ENCODE data around the gene SSC4D. TPM values are rescaled to one million over a fixed set of nuclear protein-coding genes. Genes with fewer than 3 reads are reported as not detected.
"Not testable (repeated sequence)": the region's sequence is repeated elsewhere in the genome, so short reads cannot be mapped to it uniquely, and the experiment has no call there.

The SSC4D gene
- total RNA-seq (1 to 10 TPM in 1 of 2 donors, under 1 TPM in 1; 0.28 to 2.1 TPM), polyA plus RNA-seq (1 to 10 TPM; 1.8 to 1.9 TPM)
- long read RNA-seq, donor 1, result 0 reads
- long read RNA-seq, donor 2, result 0 reads
- long read RNA-seq, donor 3, result 0 reads
- long read RNA-seq, donor 4, result 0 reads
- long read RNA-seq, donor 5, result 0 reads

GRCh38 chr7:76409537-76409936, at the start of gene SSC4D:
Gene SSC4D, minus strand, starts transcription at chr7:76409697. Its CDS starts 5,258 bp downstream, at chr7:76404439.
- peaks cover 0 to 2% (median 0%) of the 10 kb centered on the region in 5 donors for H3K4me1 ChIP-seq (ENCODE audit: control insufficient read depth in 5 of 5, insufficient read depth in 5 of 5, low read length in 5 of 5)
- no peak within 1 kb of the TSS for H3K9ac ChIP-seq (ENCODE audit: insufficient read depth in 1 of 2, low read length in 2 of 2)
- no peak for TF ChIP-seq CTCF (IDR thresholded peaks at IDR 0.05; ENCODE audit: control extremely low read depth, extremely low read depth)
- H3K27me3 ChIP-seq (ENCODE audit: control insufficient read depth in 3 of 3, insufficient read depth in 3 of 3, low read length in 2 of 3), result no peaks in the 10 kb centered on the region
- 63 to 84% methylated on average over 6 of the region's 6 CpGs for WGBS, 2 donors
- H3K27ac ChIP-seq (ENCODE audit: low read depth in 1 of 2, low read length in 1 of 2), result no peak within 1 kb of the TSS
- no peaks in the 10 kb centered on the region for H3K9me3 ChIP-seq (ENCODE audit: control insufficient read depth in 4 of 4, insufficient read depth in 3 of 4, low read length in 3 of 4)
- no peak within 1 kb of the TSS for H3K4me3 ChIP-seq
- DNase-seq (peak in 1 of 3 donors; percentile 21), ATAC-seq (ENCODE audit: insufficient read depth, low FRiP score) (no peak)
- H3K36me3 ChIP-seq (ENCODE audit: control insufficient read depth in 4 of 4, insufficient read depth in 4 of 4, low read length in 4 of 4), result no peaks in the 10 kb centered on the region

- not testable (repeated sequence) for H3K27ac ChIP-seq (ENCODE audit: low read depth in 1 of 2, low read length in 1 of 2); H3K4me3 ChIP-seq; ATAC-seq (ENCODE audit: insufficient read depth, low FRiP score); DNase-seq; H3K9ac ChIP-seq (ENCODE audit: insufficient read depth in 1 of 2, low read length in 2 of 2); H3K4me1 ChIP-seq (ENCODE audit: control insufficient read depth in 5 of 5, insufficient read depth in 5 of 5, low read length in 5 of 5); H3K36me3 ChIP-seq (ENCODE audit: control insufficient read depth in 4 of 4, insufficient read depth in 4 of 4, low read length in 4 of 4); H3K9me3 ChIP-seq (ENCODE audit: control insufficient read depth in 4 of 4, insufficient read depth in 3 of 4, low read length in 3 of 4); H3K27me3 ChIP-seq (ENCODE audit: control insufficient read depth in 3 of 3, insufficient read depth in 3 of 3, low read length in 2 of 3)
- WGBS, 2 donors, result 40 to 55% methylated on average over 1 of the region's 4 CpGs
Observed at GRCh38 chr7:76458504-76458903, 49.0 kb upstream of the SSC4D start.

GRCh38 chr7:76457017-76457416, 47.5 kb upstream of the SSC4D start:
- not testable (repeated sequence) for H3K9ac ChIP-seq (ENCODE audit: insufficient read depth in 1 of 2, low read length in 2 of 2); ATAC-seq (ENCODE audit: insufficient read depth, low FRiP score)
- WGBS, 2 donors, result no CpG with 5 or more reads among the region's 4 CpGs

GRCh38 chr7:76445577-76446008, 36.1 kb upstream of the SSC4D start:
- H3K27me3 ChIP-seq (ENCODE audit: control insufficient read depth in 3 of 3, insufficient read depth in 3 of 3, low read length in 2 of 3); H3K9ac ChIP-seq (ENCODE audit: insufficient read depth in 1 of 2, low read length in 2 of 2); H3K4me3 ChIP-seq; H3K36me3 ChIP-seq (ENCODE audit: control insufficient read depth in 4 of 4, insufficient read depth in 4 of 4, low read length in 4 of 4); H3K4me1 ChIP-seq (ENCODE audit: control insufficient read depth in 5 of 5, insufficient read depth in 5 of 5, low read length in 5 of 5); H3K9me3 ChIP-seq (ENCODE audit: control insufficient read depth in 4 of 4, insufficient read depth in 3 of 4, low read length in 3 of 4): not testable (repeated sequence)
- peak; percentile 84 for ATAC-seq (ENCODE audit: insufficient read depth, low FRiP score)
- peak; percentile 37 to 69 (median 52) for DNase-seq
- WGBS, 2 donors, result 0 to 1% methylated on average over 4 of the region's 5 CpGs
- H3K27ac ChIP-seq (ENCODE audit: low read depth in 1 of 2, low read length in 1 of 2), result peak overlapping the region in 1 of 2 donors; percentile 10

More at GRCh38 chr7:76457017-76457416, 47.5 kb upstream of the SSC4D start:
- DNase-seq; H3K4me1 ChIP-seq (ENCODE audit: control insufficient read depth in 5 of 5, insufficient read depth in 5 of 5, low read length in 5 of 5); H3K4me3 ChIP-seq; H3K9me3 ChIP-seq (ENCODE audit: control insufficient read depth in 4 of 4, insufficient read depth in 3 of 4, low read length in 3 of 4); H3K27me3 ChIP-seq (ENCODE audit: control insufficient read depth in 3 of 3, insufficient read depth in 3 of 3, low read length in 2 of 3); H3K27ac ChIP-seq (ENCODE audit: low read depth in 1 of 2, low read length in 1 of 2); H3K36me3 ChIP-seq (ENCODE audit: control insufficient read depth in 4 of 4, insufficient read depth in 4 of 4, low read length in 4 of 4): not testable (repeated sequence)

- H3K27me3 ChIP-seq (ENCODE audit: control insufficient read depth in 3 of 3, insufficient read depth in 3 of 3, low read length in 2 of 3); H3K9ac ChIP-seq (ENCODE audit: insufficient read depth in 1 of 2, low read length in 2 of 2); H3K9me3 ChIP-seq (ENCODE audit: control insufficient read depth in 4 of 4, insufficient read depth in 3 of 4, low read length in 3 of 4); H3K4me1 ChIP-seq (ENCODE audit: control insufficient read depth in 5 of 5, insufficient read depth in 5 of 5, low read length in 5 of 5); H3K27ac ChIP-seq (ENCODE audit: low read depth in 1 of 2, low read length in 1 of 2); H3K4me3 ChIP-seq; ATAC-seq (ENCODE audit: insufficient read depth, low FRiP score); H3K36me3 ChIP-seq (ENCODE audit: control insufficient read depth in 4 of 4, insufficient read depth in 4 of 4, low read length in 4 of 4): not testable (repeated sequence)
- 65 to 72% methylated on average over 7 to 10 of the region's 12 CpGs for WGBS, 2 donors
- DNase-seq, result peak in 1 of 3 donors; percentile 2
Observed at GRCh38 chr7:76443846-76444245, 34.3 kb upstream of the SSC4D start.

GRCh38 chr7:76442664-76443446, 33.4 kb upstream of the SSC4D start:
- not testable (repeated sequence) for DNase-seq
- 95 to 100% methylated on average over 4 of the region's 5 CpGs for WGBS, 2 donors

GRCh38 chr7:76441792-76442191, 32.3 kb upstream of the SSC4D start:
- H3K27ac ChIP-seq (ENCODE audit: low read depth in 1 of 2, low read length in 1 of 2); H3K27me3 ChIP-seq (ENCODE audit: control insufficient read depth in 3 of 3, insufficient read depth in 3 of 3, low read length in 2 of 3); H3K9me3 ChIP-seq (ENCODE audit: control insufficient read depth in 4 of 4, insufficient read depth in 3 of 4, low read length in 3 of 4); H3K4me3 ChIP-seq; H3K36me3 ChIP-seq (ENCODE audit: control insufficient read depth in 4 of 4, insufficient read depth in 4 of 4, low read length in 4 of 4); ATAC-seq (ENCODE audit: insufficient read depth, low FRiP score); H3K9ac ChIP-seq (ENCODE audit: insufficient read depth in 1 of 2, low read length in 2 of 2); DNase-seq; H3K4me1 ChIP-seq (ENCODE audit: control insufficient read depth in 5 of 5, insufficient read depth in 5 of 5, low read length in 5 of 5): not testable (repeated sequence)
- 70 to 100% methylated on average over 1 to 2 of the region's 10 CpGs for WGBS, 2 donors

More at GRCh38 chr7:76442664-76443446, 33.4 kb upstream of the SSC4D start:
- not testable (repeated sequence) for H3K4me1 ChIP-seq (ENCODE audit: control insufficient read depth in 5 of 5, insufficient read depth in 5 of 5, low read length in 5 of 5); H3K27me3 ChIP-seq (ENCODE audit: control insufficient read depth in 3 of 3, insufficient read depth in 3 of 3, low read length in 2 of 3); H3K27ac ChIP-seq (ENCODE audit: low read depth in 1 of 2, low read length in 1 of 2); H3K36me3 ChIP-seq (ENCODE audit: control insufficient read depth in 4 of 4, insufficient read depth in 4 of 4, low read length in 4 of 4); H3K9ac ChIP-seq (ENCODE audit: insufficient read depth in 1 of 2, low read length in 2 of 2); H3K9me3 ChIP-seq (ENCODE audit: control insufficient read depth in 4 of 4, insufficient read depth in 3 of 4, low read length in 3 of 4); H3K4me3 ChIP-seq; ATAC-seq (ENCODE audit: insufficient read depth, low FRiP score)
